ENCODE measurements around the gene VAPA.

VAPA gene

DNA sequence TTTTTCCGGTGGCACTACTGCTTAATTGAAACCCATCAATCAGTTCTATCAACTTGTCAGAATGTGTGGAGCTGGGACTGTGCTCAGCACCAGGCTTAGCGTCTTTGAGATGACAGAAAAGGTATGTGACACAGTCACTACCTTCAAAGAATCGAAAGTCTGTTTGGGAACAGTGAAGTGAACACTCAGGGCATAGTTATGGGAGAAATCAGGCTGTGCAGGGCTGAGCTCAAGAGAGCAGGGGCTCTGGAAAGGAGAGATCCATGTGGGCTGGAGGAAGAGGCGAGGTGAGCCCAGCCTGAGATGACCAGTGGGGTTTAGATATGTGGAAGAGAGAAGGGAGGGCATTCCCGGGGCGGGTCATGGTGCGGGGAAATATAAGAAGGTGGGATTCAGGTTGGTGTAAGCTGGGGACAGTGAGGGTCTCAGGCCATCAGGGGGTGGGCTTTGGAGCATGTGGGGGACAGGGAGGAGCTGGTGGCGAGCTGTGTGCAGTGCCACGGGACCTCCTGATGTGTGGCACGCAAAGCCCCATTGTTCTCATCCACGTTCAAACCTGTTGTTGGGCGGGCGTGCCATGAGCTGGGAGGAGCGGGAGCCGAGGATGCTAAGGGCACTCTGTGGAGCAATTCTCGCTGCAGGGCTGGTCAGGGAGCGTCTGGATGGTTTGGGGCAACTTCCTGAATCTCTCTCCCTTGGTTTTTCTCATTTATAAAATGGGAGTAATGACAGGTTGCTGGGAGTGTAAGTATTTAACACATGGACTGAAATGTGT lies 72.5 kb downstream of the VAPA start:
- H3K36me3 ChIP-seq (ENCODE audit: control insufficient read depth, insufficient read depth, low read length, severe bottlenecking), result no peaks in the 10 kb centered on the region
- H3K4me3 ChIP-seq (ENCODE audit: low read length), result no peak overlapping the region
- H3K9ac ChIP-seq (ENCODE audit: low read length), result no peak overlapping the region
- peaks cover 6% of the 10 kb centered on the region for H3K4me1 ChIP-seq (ENCODE audit: control insufficient read depth, insufficient read depth, low read length)
- H3K27me3 ChIP-seq (replicated peaks; ENCODE audit: control insufficient read depth, insufficient read depth, low read length), result peaks cover 2% of the 10 kb centered on the region
- no peaks in the 10 kb centered on the region for H3K9me3 ChIP-seq (ENCODE audit: control insufficient read depth, low read length)
- no peak for DNase-seq (ENCODE audit: low read depth)

DNA sequence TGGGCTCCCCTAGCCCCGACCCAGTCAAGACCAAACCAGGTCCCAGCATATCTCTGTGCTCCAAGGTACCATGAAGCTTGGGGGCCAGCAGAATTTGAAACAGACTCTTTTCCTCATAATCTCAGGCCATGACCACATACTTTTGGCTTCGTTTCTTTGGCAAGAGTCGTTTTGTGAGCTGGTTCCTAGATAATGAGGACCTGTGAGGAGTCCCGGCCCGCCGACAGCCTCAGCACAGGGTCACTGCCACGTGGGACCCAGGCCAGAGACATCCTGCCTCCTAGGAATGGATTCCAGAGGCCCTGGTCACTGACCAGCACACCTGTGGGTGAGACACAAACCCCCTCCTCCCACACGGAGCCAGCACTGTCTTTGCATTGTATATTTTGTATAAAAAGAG lies 73.5 kb downstream of the VAPA start:
- no peaks in the 10 kb centered on the region for H3K9me3 ChIP-seq (ENCODE audit: control insufficient read depth, low read length)
- peaks cover 9% of the 10 kb centered on the region for H3K4me1 ChIP-seq (ENCODE audit: control insufficient read depth, insufficient read depth, low read length)
- no peak overlapping the region for H3K4me3 ChIP-seq (ENCODE audit: low read length)
- H3K27me3 ChIP-seq (replicated peaks; ENCODE audit: control insufficient read depth, insufficient read depth, low read length), result peaks cover 4% of the 10 kb centered on the region
- DNase-seq (ENCODE audit: low read depth), result no peak
- H3K9ac ChIP-seq (ENCODE audit: low read length), result no peak overlapping the region
- H3K36me3 ChIP-seq (ENCODE audit: control insufficient read depth, insufficient read depth, low read length, severe bottlenecking), result no peaks in the 10 kb centered on the region

DNA sequence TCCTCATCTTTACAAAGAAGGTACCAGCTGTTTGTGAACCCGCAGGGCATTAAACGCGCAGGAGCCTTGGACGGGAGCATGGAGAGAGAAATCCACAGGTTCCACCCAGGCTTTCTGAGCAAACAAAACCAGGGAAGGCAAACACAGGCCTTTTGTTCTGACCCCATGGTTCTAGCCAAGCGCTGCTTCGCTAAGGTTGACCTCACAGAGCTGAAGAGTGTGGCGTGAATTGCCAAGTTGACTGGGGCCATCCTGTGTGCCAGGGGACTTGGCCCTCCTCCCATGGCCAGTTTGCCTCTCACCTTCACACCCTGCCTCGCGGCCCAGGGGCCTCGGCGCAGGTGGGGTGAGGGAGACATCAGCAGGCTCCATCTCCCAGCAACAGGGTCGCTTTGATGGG lies 74.1 kb downstream of the VAPA start:
- no peaks in the 10 kb centered on the region for H3K36me3 ChIP-seq (ENCODE audit: control insufficient read depth, insufficient read depth, low read length, severe bottlenecking)
- no peak overlapping the region for H3K9ac ChIP-seq (ENCODE audit: low read length)
- peaks cover 15% of the 10 kb centered on the region for H3K4me1 ChIP-seq (ENCODE audit: control insufficient read depth, insufficient read depth, low read length)
- no peak for DNase-seq (ENCODE audit: low read depth)
- H3K4me3 ChIP-seq (ENCODE audit: low read length), result no peak overlapping the region
- H3K27me3 ChIP-seq (replicated peaks; ENCODE audit: control insufficient read depth, insufficient read depth, low read length), result peaks cover 4% of the 10 kb centered on the region
- no peaks in the 10 kb centered on the region for H3K9me3 ChIP-seq (ENCODE audit: control insufficient read depth, low read length)

DNA sequence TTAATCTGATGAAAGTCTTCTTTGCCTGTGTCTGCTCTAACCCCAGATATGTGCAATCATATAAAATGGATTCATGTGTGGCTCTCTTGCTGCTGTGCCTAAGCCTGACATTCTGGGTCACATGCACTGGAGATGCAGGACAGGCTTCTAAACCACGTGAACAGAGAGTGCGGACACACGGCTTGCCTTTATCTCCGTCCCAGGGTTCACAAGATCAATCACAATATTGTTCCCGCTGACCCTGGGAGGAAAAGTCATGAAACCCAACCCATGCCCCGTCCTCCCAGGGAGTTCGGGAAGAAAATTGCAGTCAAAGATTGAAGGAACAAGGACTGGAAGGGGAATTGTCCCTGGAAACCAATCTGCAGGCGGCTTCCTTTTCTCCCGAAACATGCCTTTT lies 74.8 kb downstream of the VAPA start:
- no peak for DNase-seq (ENCODE audit: low read depth)
- H3K9me3 ChIP-seq (ENCODE audit: control insufficient read depth, low read length), result no peaks in the 10 kb centered on the region
- peaks cover 4% of the 10 kb centered on the region for H3K27me3 ChIP-seq (replicated peaks; ENCODE audit: control insufficient read depth, insufficient read depth, low read length)
- H3K4me3 ChIP-seq (ENCODE audit: low read length), result no peak overlapping the region
- H3K4me1 ChIP-seq (ENCODE audit: control insufficient read depth, insufficient read depth, low read length), result peaks cover 16% of the 10 kb centered on the region
- H3K9ac ChIP-seq (ENCODE audit: low read length), result no peak overlapping the region
- no peaks in the 10 kb centered on the region for H3K36me3 ChIP-seq (ENCODE audit: control insufficient read depth, insufficient read depth, low read length, severe bottlenecking)

DNA sequence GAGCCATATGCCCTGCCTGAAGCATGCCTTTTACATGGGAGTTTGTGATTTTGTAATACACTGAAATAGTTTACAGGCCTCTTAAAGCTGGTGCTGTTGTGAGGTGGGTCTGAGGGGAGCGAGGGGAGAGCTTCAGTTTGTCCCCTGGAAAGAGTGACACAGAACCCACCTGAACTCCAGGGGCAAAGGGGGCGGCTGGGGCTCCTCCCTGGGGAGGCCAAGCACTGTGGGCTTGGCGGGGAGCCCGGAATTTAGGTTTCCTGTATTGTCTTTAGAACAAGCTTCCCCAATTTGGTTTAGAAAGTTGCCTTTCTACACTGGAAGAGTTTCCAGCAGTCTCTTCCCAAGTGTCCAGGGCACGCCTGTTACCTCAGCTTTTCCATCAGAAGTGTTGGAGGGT lies 75.7 kb downstream of the VAPA start:
- no peaks in the 10 kb centered on the region for H3K9me3 ChIP-seq (ENCODE audit: control insufficient read depth, low read length)

DNA sequence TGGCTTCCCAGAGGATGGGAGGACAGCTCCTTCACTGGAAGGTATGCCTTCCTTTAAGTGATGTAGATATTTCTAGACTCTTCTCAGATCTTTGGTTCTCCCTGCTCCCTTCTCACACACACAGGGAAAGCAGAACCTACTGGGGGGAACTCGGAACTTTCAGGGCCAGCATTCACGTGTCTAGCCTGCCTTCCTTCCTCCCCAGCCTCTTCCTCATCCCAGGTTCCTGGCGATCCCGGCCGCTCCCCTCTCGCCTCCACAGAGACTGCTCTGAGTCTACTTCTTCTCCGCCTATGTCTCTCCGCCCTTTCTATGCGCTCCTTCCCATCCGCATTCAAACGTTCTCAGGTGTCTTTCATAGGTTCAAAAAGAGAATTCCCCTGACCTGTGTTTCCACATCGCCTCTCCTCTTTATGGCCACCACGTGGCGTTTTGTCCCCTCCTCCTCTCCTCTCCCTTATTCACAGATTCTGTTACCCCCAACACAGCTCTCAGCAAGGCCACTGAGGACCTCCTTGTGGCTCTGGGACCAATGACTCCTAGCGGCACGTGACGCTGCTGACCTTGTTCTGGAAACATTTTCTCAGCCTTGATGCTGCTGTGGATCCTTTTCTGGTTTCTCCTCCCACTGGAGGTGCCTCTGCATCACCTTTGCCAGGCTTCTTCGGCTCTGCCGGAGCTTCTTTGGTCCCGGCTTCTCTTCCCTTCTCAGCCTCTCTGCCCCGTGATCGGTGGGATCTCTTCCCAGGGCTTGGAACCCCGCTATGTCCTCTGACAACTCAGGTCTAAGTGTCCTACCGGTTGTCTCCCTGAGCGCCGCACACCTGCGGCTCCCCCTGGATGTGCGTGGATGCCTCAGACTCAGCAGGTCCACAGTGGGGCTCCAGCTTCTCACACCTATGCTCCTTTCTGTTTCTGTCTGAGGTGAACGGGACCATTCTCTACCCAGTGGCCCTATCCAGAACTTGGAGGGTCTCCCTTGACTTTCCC lies 77.5 kb downstream of the VAPA start:
- Histone ChIP-seq H3K36me3 (ENCODE audit: control insufficient read depth, insufficient read depth, low read length, severe bottlenecking) (no peaks in the 10 kb centered on the region), H3K9ac (ENCODE audit: low read length) (no peak overlapping the region), H3K4me1 (ENCODE audit: control insufficient read depth, insufficient read depth, low read length) (peaks cover 16% of the 10 kb centered on the region), H3K4me3 (ENCODE audit: low read length) (no peak overlapping the region), H3K9me3 (ENCODE audit: control insufficient read depth, low read length) (no peaks in the 10 kb centered on the region), H3K27me3 (replicated peaks; ENCODE audit: control insufficient read depth, insufficient read depth, low read length) (peaks cover 9% of the 10 kb centered on the region)
- no peak for DNase-seq (ENCODE audit: low read depth)

More for the DNA sequence above, 75.7 kb downstream of the VAPA start:
- H3K27me3 ChIP-seq (replicated peaks; ENCODE audit: control insufficient read depth, insufficient read depth, low read length), result peaks cover 9% of the 10 kb centered on the region
- no peak overlapping the region for H3K9ac ChIP-seq (ENCODE audit: low read length)
- peaks cover 16% of the 10 kb centered on the region for H3K4me1 ChIP-seq (ENCODE audit: control insufficient read depth, insufficient read depth, low read length)
- H3K36me3 ChIP-seq (ENCODE audit: control insufficient read depth, insufficient read depth, low read length, severe bottlenecking), result no peaks in the 10 kb centered on the region
- H3K4me3 ChIP-seq (ENCODE audit: low read length), result no peak overlapping the region
- no peak for DNase-seq (ENCODE audit: low read depth)

DNA sequence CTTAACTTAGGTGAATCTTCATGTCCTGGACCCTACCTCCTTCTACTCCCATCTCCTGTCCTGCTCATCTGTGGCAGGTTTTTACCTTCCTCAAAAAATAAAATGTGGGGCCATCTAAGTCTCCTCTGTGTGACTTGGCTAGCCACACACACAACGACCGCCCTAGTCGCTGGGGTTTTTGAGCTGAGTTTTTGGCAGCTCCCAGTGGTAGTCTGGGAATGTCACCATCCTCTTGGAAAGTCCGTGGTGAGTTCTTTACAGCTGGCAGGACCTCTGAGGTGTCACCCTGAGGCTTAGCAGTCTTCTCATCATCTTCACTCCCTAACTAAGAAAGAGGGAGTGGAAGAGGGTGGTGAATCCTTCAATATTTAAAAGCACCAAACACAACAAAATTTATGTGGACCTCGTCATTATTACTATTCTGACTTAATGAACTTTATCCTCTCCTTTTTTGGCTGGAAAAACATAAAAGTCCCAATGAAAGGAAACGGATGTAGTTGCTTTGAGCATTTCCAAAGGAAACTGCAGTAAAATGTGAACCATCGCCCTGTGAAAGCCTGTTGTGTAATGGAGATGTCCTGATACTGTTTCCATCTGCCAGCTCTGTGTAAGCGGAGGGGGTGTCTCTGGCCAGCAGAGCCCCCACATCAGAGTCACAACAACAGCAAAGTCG lies 78.6 kb downstream of the VAPA start:
- DNase-seq (ENCODE audit: low read depth), result peak; percentile 28

DNA sequence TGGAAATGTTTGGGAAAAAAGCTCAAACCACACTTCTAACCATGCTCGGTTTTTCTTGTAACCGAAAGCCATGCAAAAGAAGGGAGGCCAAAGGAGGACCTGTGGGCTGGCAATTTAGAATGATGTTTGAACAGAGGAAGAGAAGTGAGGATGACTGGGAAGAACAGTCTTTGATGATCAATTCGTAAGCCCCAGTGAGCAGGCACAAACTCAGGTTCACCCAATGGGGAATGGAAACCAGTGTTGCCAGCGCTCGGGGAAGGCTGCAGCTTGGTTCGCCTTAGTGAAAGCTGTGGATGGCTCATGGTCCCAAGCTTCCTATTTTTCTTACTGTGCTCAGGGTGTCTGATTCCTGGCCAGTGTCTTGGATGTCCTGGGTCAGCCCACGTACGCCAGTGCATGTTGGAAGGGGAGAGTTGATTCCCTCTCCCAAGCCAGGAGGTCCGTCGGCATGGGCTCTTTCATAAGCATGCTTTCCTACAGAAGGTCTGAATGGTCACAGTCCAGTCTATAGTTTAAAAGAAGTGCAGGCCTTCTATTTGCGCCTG lies 79.2 kb downstream of the VAPA start:
- Histone ChIP-seq H3K9ac (ENCODE audit: low read length) (no peak overlapping the region), H3K4me1 (ENCODE audit: control insufficient read depth, insufficient read depth, low read length) (peaks cover 10% of the 10 kb centered on the region), H3K27me3 (replicated peaks; ENCODE audit: control insufficient read depth, insufficient read depth, low read length) (peaks cover 9% of the 10 kb centered on the region), H3K36me3 (ENCODE audit: control insufficient read depth, insufficient read depth, low read length, severe bottlenecking) (no peaks in the 10 kb centered on the region), H3K9me3 (ENCODE audit: control insufficient read depth, low read length) (peaks cover under 1% of the 10 kb centered on the region), H3K4me3 (ENCODE audit: low read length) (no peak overlapping the region)
- no peak for DNase-seq (ENCODE audit: low read depth)

More for the DNA sequence above, 78.6 kb downstream of the VAPA start:
- no peak overlapping the region for H3K9ac ChIP-seq (ENCODE audit: low read length)
- H3K4me3 ChIP-seq (ENCODE audit: low read length), result no peak overlapping the region
- H3K4me1 ChIP-seq (ENCODE audit: control insufficient read depth, insufficient read depth, low read length), result peaks cover 12% of the 10 kb centered on the region
- peaks cover 9% of the 10 kb centered on the region for H3K27me3 ChIP-seq (replicated peaks; ENCODE audit: control insufficient read depth, insufficient read depth, low read length)
- H3K36me3 ChIP-seq (ENCODE audit: control insufficient read depth, insufficient read depth, low read length, severe bottlenecking), result no peaks in the 10 kb centered on the region
- no peaks in the 10 kb centered on the region for H3K9me3 ChIP-seq (ENCODE audit: control insufficient read depth, low read length)

DNA sequence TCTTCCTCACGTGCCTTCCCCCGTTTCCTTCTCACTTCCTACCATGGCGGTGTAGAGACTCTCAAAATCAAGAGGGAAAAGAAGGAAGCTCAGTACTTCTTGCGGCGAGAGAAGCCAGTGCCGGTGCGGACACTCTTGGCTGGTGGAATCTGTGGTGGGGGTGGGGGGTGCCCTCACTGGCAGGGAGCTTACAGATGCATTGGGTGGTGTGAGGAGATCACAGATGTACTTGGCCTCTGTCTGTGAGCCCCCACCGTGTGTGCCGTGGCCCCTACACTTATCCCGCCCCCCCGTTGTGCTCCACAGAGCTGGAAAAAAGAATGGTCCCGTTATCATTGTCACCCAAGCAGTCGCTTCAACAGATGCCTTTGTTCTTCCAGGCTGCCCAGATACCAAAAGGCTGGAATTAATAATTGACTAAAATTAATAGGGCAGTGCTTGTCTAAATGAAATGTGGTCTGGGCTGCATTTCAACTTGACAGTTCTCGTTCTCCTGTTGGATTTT lies 79.8 kb downstream of the VAPA start:
- Histone ChIP-seq H3K9ac (ENCODE audit: low read length) (no peak overlapping the region), H3K4me3 (ENCODE audit: low read length) (no peak overlapping the region), H3K4me1 (ENCODE audit: control insufficient read depth, insufficient read depth, low read length) (peaks cover 10% of the 10 kb centered on the region), H3K9me3 (ENCODE audit: control insufficient read depth, low read length) (peaks cover 6% of the 10 kb centered on the region), H3K36me3 (ENCODE audit: control insufficient read depth, insufficient read depth, low read length, severe bottlenecking) (no peaks in the 10 kb centered on the region), H3K27me3 (replicated peaks; ENCODE audit: control insufficient read depth, insufficient read depth, low read length) (peaks cover 9% of the 10 kb centered on the region)
- no peak for DNase-seq (ENCODE audit: low read depth)

DNA sequence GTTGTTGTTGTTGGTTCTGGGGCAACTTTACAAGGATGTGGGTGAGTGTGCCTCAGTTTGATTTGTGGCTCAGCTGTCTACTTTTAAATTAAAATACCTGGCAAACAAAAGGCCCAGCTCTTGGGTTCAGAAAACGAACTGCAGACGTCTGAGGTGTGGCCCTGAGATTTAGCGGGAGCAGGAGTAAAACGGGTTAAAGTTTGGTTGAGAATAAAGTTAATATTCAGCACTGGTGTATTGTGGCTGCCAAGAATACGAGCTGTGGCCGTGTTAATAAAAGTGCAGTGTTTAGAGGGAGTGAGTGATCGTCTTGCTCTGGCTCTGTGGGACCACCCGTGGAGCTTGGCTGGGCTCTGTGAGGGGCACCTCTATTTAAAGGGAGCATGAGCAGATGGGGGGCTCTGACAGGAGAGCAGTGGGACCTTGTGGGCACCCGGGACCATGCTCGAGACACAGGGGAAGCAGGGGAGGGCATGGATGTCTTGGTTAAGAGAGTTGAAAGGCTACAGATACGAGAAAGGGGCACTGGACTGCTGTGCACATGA lies 80.3 kb downstream of the VAPA start:
- Histone ChIP-seq H3K4me1 (ENCODE audit: control insufficient read depth, insufficient read depth, low read length) (peaks cover 10% of the 10 kb centered on the region), H3K27me3 (replicated peaks; ENCODE audit: control insufficient read depth, insufficient read depth, low read length) (peaks cover 9% of the 10 kb centered on the region), H3K9ac (ENCODE audit: low read length) (no peak overlapping the region), H3K36me3 (ENCODE audit: control insufficient read depth, insufficient read depth, low read length, severe bottlenecking) (no peaks in the 10 kb centered on the region), H3K9me3 (ENCODE audit: control insufficient read depth, low read length) (peaks cover 11% of the 10 kb centered on the region), H3K4me3 (ENCODE audit: low read length) (no peak overlapping the region)
- DNase-seq (ENCODE audit: low read depth), result no peak
